ENCODE measurements around the gene CCNK.

Gene CCNK

GRCh38 chr14:99556134-99556791 lies 75.1 kb downstream of the CCNK start:
- no peak for DNase-seq (ENCODE audit: low read depth, low spot score)
- no peak overlapping the region for H3K4me3 ChIP-seq
- H3K9me3 ChIP-seq (ENCODE audit: low read depth, low read length), result no peaks in the 10 kb centered on the region
- no peaks in the 10 kb centered on the region for H3K36me3 ChIP-seq (ENCODE audit: insufficient read depth, low read length)
- no peak overlapping the region for H3K27ac ChIP-seq
- no peak for TF ChIP-seq FOXP2 (optimal IDR thresholded peaks at IDR 0.05; ENCODE audit: control extremely low read depth, extremely low read length, insufficient read depth)
- no peak for TF ChIP-seq POLR2AphosphoS5 (IDR thresholded peaks at IDR 0.05; ENCODE audit: borderline replicate concordance, low read depth, low read length)
- no peak for TF ChIP-seq EZH2 (IDR thresholded peaks at IDR 0.05)
- no peak overlapping the region for H3K9ac ChIP-seq (ENCODE audit: insufficient read length)

- no peaks in the 10 kb centered on the region for H3K9me3 ChIP-seq (ENCODE audit: low read depth, low read length)
- no peak overlapping the region for H3K9ac ChIP-seq (ENCODE audit: insufficient read length)
Measured at GRCh38 chr14:99559286-99559990, 78.2 kb downstream of the CCNK start.

GRCh38 chr14:99560403-99560802 lies 79.2 kb downstream of the CCNK start:
- no peaks in the 10 kb centered on the region for H3K9me3 ChIP-seq (ENCODE audit: low read depth, low read length)
- H3K9ac ChIP-seq (ENCODE audit: insufficient read length), result no peak overlapping the region
- DNase-seq (ENCODE audit: low read depth, low spot score), result no peak
- H3K4me3 ChIP-seq, result no peak overlapping the region
- no peaks in the 10 kb centered on the region for H3K36me3 ChIP-seq (ENCODE audit: insufficient read depth, low read length)
- no peak overlapping the region for H3K27ac ChIP-seq
- TF ChIP-seq FOXP2 (optimal IDR thresholded peaks at IDR 0.05; ENCODE audit: control extremely low read depth, extremely low read length, insufficient read depth), result no peak
- TF ChIP-seq EZH2 (IDR thresholded peaks at IDR 0.05), result no peak

More at GRCh38 chr14:99559286-99559990, 78.2 kb downstream of the CCNK start:
- Histone ChIP-seq H3K27ac (no peak overlapping the region), H3K4me3 (no peak overlapping the region), H3K36me3 (ENCODE audit: insufficient read depth, low read length) (no peaks in the 10 kb centered on the region)
- no peak for DNase-seq (ENCODE audit: low read depth, low spot score)
- no peak for TF ChIP-seq FOXP2 (optimal IDR thresholded peaks at IDR 0.05; ENCODE audit: control extremely low read depth, extremely low read length, insufficient read depth)
- no peak for TF ChIP-seq POLR2AphosphoS5 (IDR thresholded peaks at IDR 0.05; ENCODE audit: borderline replicate concordance, low read depth, low read length)
- no peak for TF ChIP-seq EZH2 (IDR thresholded peaks at IDR 0.05)

- no peak overlapping the region for H3K27ac ChIP-seq
- H3K4me3 ChIP-seq, result peak overlapping the region; percentile 55
- H3K36me3 ChIP-seq (ENCODE audit: insufficient read depth, low read length), result no peaks in the 10 kb centered on the region
- no peak for TF ChIP-seq POLR2AphosphoS5 (IDR thresholded peaks at IDR 0.05; ENCODE audit: borderline replicate concordance, low read depth, low read length)
- no peak for TF ChIP-seq EZH2 (IDR thresholded peaks at IDR 0.05)
- no peak for TF ChIP-seq FOXP2 (optimal IDR thresholded peaks at IDR 0.05; ENCODE audit: control extremely low read depth, extremely low read length, insufficient read depth)
- H3K9me3 ChIP-seq (ENCODE audit: low read depth, low read length), result no peaks in the 10 kb centered on the region
- DNase-seq (ENCODE audit: low read depth, low spot score), result no peak
- no peak overlapping the region for H3K9ac ChIP-seq (ENCODE audit: insufficient read length)
Measured at GRCh38 chr14:99560922-99561683, 79.9 kb downstream of the CCNK start.

GRCh38 chr14:99561864-99562263 lies 80.7 kb downstream of the CCNK start:
- Histone ChIP-seq H3K9ac (ENCODE audit: insufficient read length) (no peak overlapping the region), H3K36me3 (ENCODE audit: insufficient read depth, low read length) (no peaks in the 10 kb centered on the region), H3K9me3 (ENCODE audit: low read depth, low read length) (no peaks in the 10 kb centered on the region), H3K4me3 (peak overlapping the region; percentile 55), H3K27ac (no peak overlapping the region)
- TF ChIP-seq EZH2 (IDR thresholded peaks at IDR 0.05) (no peak), FOXP2 (optimal IDR thresholded peaks at IDR 0.05; ENCODE audit: control extremely low read depth, extremely low read length, insufficient read depth) (no peak)
- DNase-seq (ENCODE audit: low read depth, low spot score), result no peak
